Activated naive CD4-positive, alpha-beta T cell (primary cell): ENCODE results near the gene TMEM196.

Source experiments
- DNase-seq, 4 experiments: peaks; one replicate each; lab custom pipeline; 2025; lab: John Stamatoyannopoulos, UW

The TMEM196 gene

DNA sequence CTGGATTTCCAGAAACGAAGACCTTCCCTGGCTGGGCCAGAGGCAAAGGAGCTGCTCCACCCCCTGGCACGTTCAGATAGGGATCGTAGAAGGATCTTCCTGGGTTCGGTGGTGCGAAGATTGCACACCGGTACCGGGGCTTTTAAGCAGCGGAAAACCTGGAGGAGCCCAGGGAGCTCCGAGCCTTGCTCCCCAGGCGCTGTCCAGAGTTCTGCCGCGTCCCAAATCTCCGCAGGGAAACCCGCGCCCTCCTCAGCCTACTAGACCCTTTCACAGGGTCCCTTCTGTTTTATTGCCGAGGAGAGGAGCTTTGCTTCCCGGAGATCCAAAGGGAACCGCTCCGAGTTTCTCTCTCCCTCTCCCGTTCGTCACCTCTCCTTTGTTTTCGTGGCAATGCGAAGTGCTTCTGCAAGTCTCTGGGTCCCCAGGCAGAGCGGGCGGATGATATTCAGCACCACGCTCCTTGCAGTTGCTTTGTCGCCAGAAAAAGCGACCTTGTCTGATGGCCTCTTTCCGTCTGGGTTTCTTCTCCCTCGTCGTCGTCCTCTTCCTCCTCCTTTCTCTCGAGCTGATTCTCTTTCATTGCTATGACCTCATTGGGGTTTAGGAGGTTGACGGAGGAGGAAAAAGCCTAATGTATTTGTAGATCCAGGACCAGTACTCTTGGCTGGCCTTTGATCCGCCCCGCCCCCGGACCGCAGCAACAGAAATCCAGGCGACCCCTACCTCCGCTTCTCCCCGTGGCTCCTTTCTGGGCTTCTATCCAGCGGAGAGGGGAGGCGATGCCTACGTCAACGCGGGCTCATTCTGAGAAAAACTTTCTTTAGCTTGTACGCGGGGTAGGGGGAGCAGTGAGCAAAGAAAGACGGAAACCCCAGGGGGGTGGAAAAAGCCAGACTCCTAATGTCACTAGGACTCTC, at the start of gene TMEM196:
Gene TMEM196, minus strand, starts transcription at position 777 of the 920 bp plus-strand sequence. CDS start 921 bp downstream, outside the sequence.
- no peak for DNase-seq

- no peak for DNase-seq
Observed at GRCh38 chr7:19816128-19816527, 42.7 kb upstream of the TMEM196 start.

GRCh38 chr7:19815546-19815945, 42.1 kb upstream of the TMEM196 start:
- no peak for DNase-seq

DNA sequence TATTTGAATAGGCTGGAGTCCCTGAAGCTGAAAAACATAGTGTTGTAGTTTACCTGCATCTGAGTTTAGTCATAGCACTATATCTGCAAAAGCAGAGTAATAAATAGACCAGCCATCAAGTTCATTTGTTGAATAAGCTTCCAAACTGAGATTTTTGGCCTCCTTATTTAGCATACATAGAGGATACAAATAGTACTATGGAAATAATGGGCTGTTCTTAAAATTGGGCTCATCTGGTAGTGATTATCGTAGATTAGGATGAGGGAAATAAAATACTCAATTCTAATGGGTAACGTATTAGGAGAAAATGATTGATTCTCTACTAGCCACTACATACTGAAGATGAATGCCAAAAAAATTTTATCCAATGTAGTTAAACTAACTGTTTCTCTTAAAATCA, 41.4 kb upstream of the TMEM196 start:
- no peak for DNase-seq

GRCh38 chr7:19811386-19811785, 38.0 kb upstream of the TMEM196 start:
- DNase-seq, result no peak

GRCh38 chr7:19798986-19799385, 25.6 kb upstream of the TMEM196 start:
- DNase-seq, result no peak

DNA sequence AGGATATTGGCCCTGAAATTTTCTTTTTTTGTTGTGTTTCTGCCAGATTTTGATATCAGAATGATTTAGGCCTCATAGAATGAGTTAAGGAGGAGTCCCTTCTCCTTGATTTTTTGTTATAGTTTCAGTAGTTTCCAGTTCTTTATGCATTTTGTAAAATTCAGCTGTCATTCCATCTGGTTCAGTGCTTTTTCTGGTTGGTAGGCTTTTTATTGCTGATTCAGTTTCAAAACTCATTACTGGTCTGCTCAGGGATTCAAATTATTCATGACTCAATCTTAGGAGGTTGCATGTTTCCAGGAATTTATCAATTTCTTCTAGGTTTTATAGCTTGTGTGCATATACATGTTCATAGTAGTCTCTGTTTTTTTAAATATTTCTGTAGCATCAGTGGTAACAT, 10.1 kb upstream of the TMEM196 start:
- no peak for DNase-seq

- DNase-seq, result no peak
Observed at GRCh38 chr7:19776981-19777380, 3.6 kb upstream of the TMEM196 start.

GRCh38 chr7:19775578-19775977, 2.2 kb upstream of the TMEM196 start:
- DNase-seq, result no peak

DNA sequence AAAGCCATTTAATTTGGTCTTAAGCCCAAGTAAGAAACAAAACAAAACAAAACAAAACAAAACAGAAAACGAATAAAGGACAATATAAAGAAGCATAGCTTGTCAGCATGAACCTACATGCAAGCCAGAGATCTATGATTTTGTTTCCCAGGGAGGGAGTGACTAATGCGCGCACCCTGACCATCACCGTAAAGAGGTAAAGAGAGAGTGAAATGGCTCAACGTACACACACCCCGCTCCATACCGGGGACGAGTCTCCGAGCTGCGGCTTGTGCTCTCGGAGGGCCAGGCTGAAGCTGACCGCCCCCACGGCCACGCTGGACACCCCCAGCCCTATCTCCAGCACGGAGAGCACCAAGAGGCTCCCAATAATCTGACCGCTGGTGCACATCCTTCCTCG, 1.1 kb downstream of the TMEM196 start:
- DNase-seq, result no peak

GRCh38 chr7:19762631-19763030, 10.8 kb downstream of the TMEM196 start:
- DNase-seq, result no peak

GRCh38 chr7:19754521-19755116, 18.8 kb downstream of the TMEM196 start:
- no peak for DNase-seq

GRCh38 chr7:19752020-19752419, 21.4 kb downstream of the TMEM196 start:
- no peak for DNase-seq

GRCh38 chr7:19749658-19750057, 23.8 kb downstream of the TMEM196 start:
- DNase-seq, result no peak

- no peak for DNase-seq
Observed at GRCh38 chr7:19747740-19748339, 25.6 kb downstream of the TMEM196 start.

- DNase-seq, result no peak
Observed at GRCh38 chr7:19744075-19744474, 29.3 kb downstream of the TMEM196 start.

DNA sequence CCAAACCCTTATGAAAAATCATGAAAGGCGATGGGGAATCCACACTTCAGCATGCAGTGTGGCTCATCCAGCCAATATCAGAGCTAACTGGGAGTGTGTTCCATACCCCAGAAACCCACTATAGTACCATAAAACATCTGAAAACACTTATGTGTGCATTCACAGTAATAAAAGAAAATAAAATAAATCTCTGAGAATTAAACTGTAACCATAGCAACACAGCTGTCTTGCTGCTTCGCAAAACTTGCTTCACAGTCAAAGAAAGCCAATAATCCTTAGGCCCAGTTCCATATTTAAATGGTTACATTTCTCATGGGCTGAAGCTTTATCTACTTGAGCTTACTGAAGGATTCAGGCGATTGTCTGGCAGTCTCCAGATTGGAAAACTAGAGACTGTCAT, 44.7 kb downstream of the TMEM196 start:
- no peak for DNase-seq

GRCh38 chr7:19725770-19726169, 47.6 kb downstream of the TMEM196 start:
- DNase-seq, result no peak

DNA sequence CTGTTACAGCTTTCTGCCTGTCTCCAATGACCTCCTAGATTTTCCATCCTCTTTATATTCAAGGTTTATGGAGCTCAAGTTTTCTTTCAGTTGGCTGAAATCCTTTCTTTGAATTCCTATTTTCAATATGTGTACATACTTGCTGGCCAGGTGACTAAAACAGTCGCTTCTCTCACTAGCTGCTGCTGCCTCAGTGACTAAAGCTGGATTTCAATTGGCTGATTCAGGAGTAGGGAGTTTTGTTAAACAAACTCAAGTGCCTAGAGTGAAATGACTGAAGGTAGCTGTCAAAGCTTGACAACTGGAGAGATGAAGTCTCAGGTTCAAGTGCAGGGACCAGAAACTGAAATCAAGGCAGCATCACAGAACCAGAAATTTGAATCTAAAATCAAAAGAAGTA, 57.9 kb downstream of the TMEM196 start:
- no peak for DNase-seq

DNA sequence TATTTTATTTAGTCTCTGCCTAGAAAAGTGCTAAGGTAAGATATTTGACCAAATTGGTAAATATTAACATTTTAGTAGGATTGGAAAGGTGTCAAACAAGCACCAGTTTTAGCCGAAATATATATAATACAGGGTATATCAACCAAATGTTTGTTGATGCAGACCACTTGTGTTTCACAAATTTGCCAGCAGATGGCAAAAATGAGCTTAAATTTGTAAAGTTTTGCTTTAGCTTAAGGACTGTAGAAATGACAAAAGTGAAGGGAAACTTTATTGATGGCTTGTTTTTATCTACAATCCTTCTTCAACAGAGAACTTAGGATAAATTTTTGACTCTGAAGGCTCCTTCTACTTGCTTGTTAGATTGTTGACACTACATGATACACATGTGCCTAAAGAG, 59.7 kb downstream of the TMEM196 start:
- peak in 1 of 4 experiments; percentile 8 for DNase-seq

- DNase-seq, result no peak
Observed at GRCh38 chr7:19709249-19709578, 64.2 kb downstream of the TMEM196 start.

GRCh38 chr7:19708397-19709248, 64.8 kb downstream of the TMEM196 start, which contains the start of gene POLR1F:
POLR1F (minus strand) TSS chr7:19709037; CDS start chr7:19709016, 21 bp downstream.
- DNase-seq, result peak; percentile 79 to 88 (median 86)
